Muscle of leg (tissue), 11 donors: ENCODE results near the gene ZNF106. TPM values are rescaled to one million over a fixed set of nuclear protein-coding genes. Genes with fewer than 3 reads are reported as not detected.

ENCODE experiments used
- DNase-seq: peaks from one replicate; pipeline ENCODE4 v3.0.0; 2013
- H3K27ac ChIP-seq: one replicate; pipeline ENCODE4 v1.5.1; 2013; ENCODE audit warnings: mild to moderate bottlenecking, low read length, control low read depth
- H3K27me3 ChIP-seq: one replicate; pipeline ENCODE4 v1.6.1; 2013; ENCODE audit warnings: low read length; ENCODE audit not compliant: control insufficient read depth, insufficient read depth
- H3K36me3 ChIP-seq: one replicate; pipeline ENCODE4 v1.6.1; 2013; ENCODE audit warnings: low read length; ENCODE audit not compliant: control insufficient read depth, insufficient read depth
- H3K4me1 ChIP-seq: one replicate; pipeline ENCODE4 v1.6.1; 2013; ENCODE audit warnings: low read length; ENCODE audit not compliant: control insufficient read depth, insufficient read depth
- H3K4me3 ChIP-seq: one replicate; pipeline ENCODE4 v1.5.1; 2013; ENCODE audit warnings: low read length, control low read depth
- H3K9me3 ChIP-seq: replicated peaks from 2 replicates; pipeline ENCODE4 v1.6.1; 2013; ENCODE audit warnings: low read depth, low read length; ENCODE audit not compliant: control insufficient read depth
- WGBS: methylation state at CpG from one replicate; pipeline ENCODE4 v1.1.5; 2013; ENCODE audit warnings: missing lambda C conversion rate; ENCODE audit not compliant: insufficient coverage; 5-methylcytosine and 5-hydroxymethylcytosine counted together
- polyA plus RNA-seq, 8 donors: library from polyadenylated mRNA; unstranded; fragments of 120-200 nt; gene quantifications; one replicate each; pipeline versions ENCODE4 v1.2.1 to v1.2.3, GENCODE V29; 2013; ENCODE audit warnings: inconsistent platforms in 1 of 8, low replicate concordance in 1 of 8; ENCODE audit not compliant: insufficient read length in 8 of 8, insufficient read depth in 1 of 8
- total RNA-seq: library from RNA; stranded (reverse); fragments of 120-200 nt; gene quantifications from one replicate; pipeline ENCODE4 v1.2.4, GENCODE V29; 2013

Gene ZNF106
- total and polyA plus RNA-seq, 9 donors = 148 to 308 (median 234) TPM

DNA sequence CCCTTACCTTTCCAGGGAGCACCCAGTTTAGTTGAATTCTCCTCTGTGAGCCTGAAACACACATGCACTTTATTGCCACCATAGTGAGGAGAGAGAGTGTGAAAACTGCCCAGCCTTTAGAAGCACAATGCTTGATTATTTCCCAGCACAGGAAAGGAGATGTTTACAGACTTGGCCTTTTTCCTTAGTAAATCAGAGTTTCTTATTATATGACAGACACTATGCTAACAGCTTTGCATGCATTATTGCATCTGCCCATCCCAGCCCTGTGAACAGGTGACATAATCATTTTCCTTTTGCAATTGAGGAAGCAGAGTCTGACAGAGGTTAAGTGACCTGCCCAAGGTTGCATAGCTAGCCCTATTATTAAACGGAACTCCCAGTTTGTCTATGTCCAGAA is 95.1 kb downstream of the ZNF106 start:
- H3K27me3 ChIP-seq = no peaks in the 10 kb centered on the region
- H3K9me3 ChIP-seq = no peaks in the 10 kb centered on the region
- H3K36me3 ChIP-seq = peaks cover 24% of the 10 kb centered on the region
- H3K27ac ChIP-seq = no peak overlapping the region
- WGBS = no CpG with 5 or more reads among the region's 1 CpG
- no peaks in the 10 kb centered on the region for H3K4me1 ChIP-seq
- no peak for DNase-seq
- H3K4me3 ChIP-seq = no peak overlapping the region

DNA sequence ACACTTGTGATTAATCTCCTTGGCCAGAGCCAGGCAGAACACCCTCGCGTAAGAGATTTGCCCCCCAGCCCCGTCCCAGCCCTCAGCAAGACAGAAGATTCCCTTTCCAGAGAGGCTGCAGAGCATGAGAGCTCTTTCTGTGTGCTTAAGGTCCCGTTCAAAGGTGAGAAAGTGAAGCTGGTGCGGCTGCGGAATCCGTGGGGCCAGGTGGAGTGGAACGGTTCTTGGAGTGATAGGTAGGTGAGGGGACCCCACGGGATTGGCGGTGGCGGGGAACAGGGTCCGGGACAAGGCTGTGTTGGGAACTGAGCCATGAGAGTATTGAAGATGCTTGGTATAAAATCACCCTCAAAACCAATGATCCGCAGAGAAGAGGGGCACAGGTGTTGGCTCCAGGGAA is 96.8 kb downstream of the ZNF106 start:
- 77% methylated on average over 9 of the region's 13 CpGs for WGBS
- DNase-seq = no peak
- H3K36me3 ChIP-seq = peaks cover 21% of the 10 kb centered on the region
- H3K9me3 ChIP-seq = no peaks in the 10 kb centered on the region
- H3K4me3 ChIP-seq = no peak overlapping the region
- H3K4me1 ChIP-seq = no peaks in the 10 kb centered on the region
- H3K27ac ChIP-seq = no peak overlapping the region
- H3K27me3 ChIP-seq = no peaks in the 10 kb centered on the region

DNA sequence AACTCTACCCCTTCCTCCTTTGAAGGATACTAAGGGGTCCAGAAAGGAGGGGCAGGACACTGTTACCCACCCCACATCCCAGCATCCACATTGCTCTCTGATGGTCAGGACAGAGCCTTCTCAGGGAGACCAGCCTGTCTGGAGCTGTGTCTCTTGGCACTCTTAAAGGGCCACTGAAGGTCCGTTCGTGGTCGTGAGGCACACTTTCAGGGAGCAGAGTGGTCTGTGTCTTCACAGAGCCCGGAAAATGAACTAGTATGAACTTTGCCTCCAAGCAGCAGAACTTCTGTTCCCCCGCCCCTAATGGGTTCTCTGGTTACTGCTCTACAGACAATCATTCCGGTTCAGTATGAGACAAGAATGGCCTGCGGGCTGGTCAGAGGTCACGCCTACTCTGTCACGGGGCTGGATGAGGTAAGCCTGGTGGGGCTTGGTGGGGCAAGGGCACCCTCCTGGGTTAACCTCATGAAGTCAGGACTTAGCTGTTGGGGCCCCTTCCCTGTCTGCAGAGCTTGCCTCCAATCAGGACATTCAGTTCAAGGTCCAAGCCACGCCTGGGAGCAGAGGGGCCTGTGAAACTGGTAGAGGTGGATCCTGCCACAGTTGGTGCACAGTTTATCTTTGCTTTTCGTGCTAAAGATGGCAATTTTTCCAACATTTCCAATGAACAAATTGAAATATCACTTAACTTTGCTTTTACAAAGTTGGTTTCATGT is 98.5 kb downstream of the ZNF106 start:
- Histone ChIP-seq H3K27me3 (no peaks in the 10 kb centered on the region), H3K9me3 (no peaks in the 10 kb centered on the region), H3K27ac (no peak overlapping the region), H3K4me3 (no peak overlapping the region), H3K36me3 (peaks cover 25% of the 10 kb centered on the region), H3K4me1 (peaks cover 4% of the 10 kb centered on the region)
- no peak for DNase-seq
- WGBS = 75% methylated on average over 9 of the region's 11 CpGs

DNA sequence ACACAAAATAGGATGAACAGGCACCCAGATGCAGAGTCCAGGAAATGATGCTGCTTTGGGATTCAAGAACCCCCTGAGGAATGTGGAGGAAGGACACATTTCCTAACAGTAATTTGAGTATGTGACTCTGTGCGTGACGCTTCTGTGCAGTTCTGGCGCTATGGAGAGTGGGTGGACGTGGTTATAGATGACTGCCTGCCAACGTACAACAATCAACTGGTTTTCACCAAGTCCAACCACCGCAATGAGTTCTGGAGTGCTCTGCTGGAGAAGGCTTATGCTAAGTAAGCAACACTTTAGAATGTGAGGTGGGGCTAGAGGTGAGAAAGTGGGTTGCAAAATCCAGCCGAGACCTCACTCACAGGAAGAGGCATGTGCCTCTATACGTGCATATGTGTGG is 103.3 kb downstream of the ZNF106 start:
- peaks cover 25% of the 10 kb centered on the region for H3K4me1 ChIP-seq
- H3K36me3 ChIP-seq = peaks cover 17% of the 10 kb centered on the region
- H3K9me3 ChIP-seq = no peaks in the 10 kb centered on the region
- H3K27me3 ChIP-seq = no peaks in the 10 kb centered on the region
- peak; percentile 30 for DNase-seq
- no peak overlapping the region for H3K4me3 ChIP-seq
- no peak overlapping the region for H3K27ac ChIP-seq
- WGBS = 91% methylated on average over 4 of the region's 8 CpGs

DNA sequence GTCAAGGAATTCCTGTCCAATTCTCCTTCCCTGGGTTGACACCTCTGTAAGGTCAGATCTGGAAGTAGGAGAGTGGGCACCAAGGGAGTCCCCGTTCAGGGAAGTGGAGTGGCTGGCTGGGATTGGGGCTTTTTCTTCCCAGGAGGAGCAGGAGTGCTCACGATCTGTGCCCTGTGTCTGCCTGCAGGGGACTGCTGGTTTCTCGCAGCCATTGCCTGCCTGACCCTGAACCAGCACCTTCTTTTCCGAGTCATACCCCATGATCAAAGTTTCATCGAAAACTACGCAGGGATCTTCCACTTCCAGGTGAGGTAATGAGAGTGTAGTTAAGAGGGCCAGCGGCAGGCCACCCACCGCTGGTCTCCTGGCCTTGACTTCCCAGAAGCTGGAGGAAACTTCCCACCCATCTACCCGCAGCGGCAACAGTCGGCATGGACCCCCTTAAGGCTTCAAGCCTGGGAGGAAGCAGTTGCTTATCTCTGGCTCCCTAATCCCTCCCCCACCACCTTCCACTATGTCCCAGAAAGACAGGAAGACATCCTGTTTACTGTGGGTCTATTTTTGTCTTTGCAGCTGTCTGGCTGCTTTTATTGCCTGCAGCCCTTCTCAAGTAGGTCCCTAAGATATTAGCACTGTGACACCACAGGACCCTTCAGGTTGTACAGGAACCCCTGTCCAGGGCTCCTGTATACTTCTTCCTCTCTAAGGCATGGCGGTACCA is 104.8 kb downstream of the ZNF106 start:
- no peaks in the 10 kb centered on the region for H3K9me3 ChIP-seq
- peaks cover 14% of the 10 kb centered on the region for H3K36me3 ChIP-seq
- H3K4me3 ChIP-seq = no peak overlapping the region
- H3K27ac ChIP-seq = peak overlapping the region; percentile 78
- H3K27me3 ChIP-seq = no peaks in the 10 kb centered on the region
- 67% methylated on average over 2 of the region's 12 CpGs for WGBS
- DNase-seq = peak; percentile 75
- peaks cover 25% of the 10 kb centered on the region for H3K4me1 ChIP-seq

DNA sequence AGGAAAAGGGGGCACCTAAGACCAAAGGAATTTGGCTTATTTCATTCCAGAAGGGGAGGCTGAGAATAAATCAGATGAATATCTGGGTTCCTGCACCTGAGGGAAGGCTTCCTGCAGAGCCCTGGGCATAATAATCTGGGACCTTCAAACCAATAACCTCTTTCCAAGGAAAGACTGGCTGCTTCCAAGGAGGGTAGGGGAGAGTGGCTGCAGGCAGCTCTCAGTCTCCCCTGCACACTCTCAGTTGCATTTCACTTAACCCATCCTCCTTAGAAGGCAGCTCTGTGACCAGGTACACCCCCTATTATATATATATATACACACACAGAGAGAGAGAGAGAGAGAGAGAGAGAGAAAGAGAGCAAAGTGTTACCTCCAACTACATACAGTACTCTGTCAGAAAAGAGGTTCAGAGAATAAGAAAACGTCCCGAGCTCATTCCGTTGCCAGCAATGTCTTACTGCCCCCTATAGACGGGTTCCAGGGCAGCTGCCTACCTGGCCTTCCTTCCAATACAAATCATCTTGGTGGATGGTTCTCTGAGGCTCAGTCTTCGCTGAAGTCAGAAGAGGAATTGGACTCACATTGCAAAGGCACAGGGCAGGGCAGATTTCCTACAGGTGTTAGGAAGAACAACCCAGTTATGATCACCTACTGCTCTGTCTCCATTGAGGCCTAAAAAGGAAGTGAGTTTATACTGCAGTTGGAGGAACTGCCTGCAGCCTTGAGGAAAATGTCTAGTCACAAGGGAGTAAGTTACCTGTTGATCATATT is 105.5 kb downstream of the ZNF106 start:
- H3K9me3 ChIP-seq = no peaks in the 10 kb centered on the region
- H3K27ac ChIP-seq = peak overlapping the region; percentile 78
- peaks cover 14% of the 10 kb centered on the region for H3K36me3 ChIP-seq
- peaks cover 25% of the 10 kb centered on the region for H3K4me1 ChIP-seq
- peak; percentile 17 for DNase-seq
- WGBS = 13% methylated on average over 4 of the region's 5 CpGs
- no peak overlapping the region for H3K4me3 ChIP-seq
- H3K27me3 ChIP-seq = no peaks in the 10 kb centered on the region

DNA sequence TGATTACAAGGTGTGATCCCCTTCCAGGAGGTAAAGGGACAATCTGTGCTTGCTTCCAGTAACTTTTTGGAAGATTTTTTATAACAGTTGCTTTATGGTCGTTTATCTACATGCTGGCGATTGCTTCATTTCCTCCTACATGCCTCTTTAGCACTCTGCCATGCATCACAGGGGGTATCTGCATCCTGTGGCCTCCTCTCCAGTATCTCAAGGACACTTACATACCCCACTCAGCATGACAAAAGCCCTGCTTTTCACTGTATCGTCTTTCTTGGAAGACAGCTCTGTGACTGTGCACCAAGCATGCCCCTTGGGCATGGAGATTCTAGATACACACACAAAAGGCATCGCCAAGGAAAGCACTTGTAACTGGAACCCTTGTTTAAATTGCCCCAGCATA is 106.3 kb downstream of the ZNF106 start:
- no peak for DNase-seq
- Histone ChIP-seq H3K36me3 (peaks cover 12% of the 10 kb centered on the region), H3K9me3 (no peaks in the 10 kb centered on the region), H3K4me1 (peaks cover 25% of the 10 kb centered on the region), H3K27me3 (no peaks in the 10 kb centered on the region), H3K4me3 (no peak overlapping the region), H3K27ac (no peak overlapping the region)
- WGBS = 64% methylated on average over 4 of the region's 4 CpGs

DNA sequence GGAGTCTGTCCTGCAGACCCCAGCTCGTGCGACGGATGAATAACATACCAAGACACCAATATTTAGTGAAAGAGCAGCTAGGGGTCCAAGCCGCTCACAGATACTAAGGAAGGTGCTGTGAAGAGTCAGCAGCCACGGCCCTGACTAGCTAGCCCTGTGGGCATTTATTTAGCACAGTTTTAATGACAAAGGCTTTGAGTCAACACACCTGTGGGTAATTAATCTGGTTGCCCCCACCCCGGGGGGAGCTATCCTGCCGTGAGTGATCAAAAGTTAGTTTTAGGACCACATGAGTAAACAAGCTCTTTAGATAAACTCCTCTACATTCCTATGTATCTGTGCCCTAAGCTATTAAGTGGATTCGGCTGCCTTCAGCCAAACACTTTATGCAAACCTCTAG is 112.9 kb downstream of the ZNF106 start:
- Histone ChIP-seq H3K27ac (no peak overlapping the region), H3K4me1 (peaks cover 2% of the 10 kb centered on the region)

DNA sequence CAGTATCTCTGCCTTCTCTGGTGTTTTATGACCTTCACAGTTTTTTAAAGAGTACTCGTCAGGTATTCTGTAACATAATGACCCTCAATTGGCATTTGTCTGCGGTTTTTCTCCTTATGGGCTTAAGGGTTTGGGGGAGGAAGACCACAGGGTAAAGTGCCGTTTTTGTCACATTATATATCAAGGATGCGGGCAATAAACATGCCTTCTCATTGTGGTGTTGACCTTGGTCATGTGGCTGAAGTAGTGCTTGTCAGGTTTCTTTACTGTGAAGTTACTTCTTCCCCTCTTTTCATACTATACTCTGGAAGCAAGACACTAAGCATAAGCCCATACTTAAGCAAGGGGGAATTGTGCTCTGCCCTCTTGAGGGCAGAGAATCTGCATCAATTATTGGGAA is 115.0 kb downstream of the ZNF106 start:
- Histone ChIP-seq H3K4me1 (peaks cover 2% of the 10 kb centered on the region), H3K36me3 (no peaks in the 10 kb centered on the region), H3K27ac (no peak overlapping the region), H3K4me3 (no peak overlapping the region), H3K27me3 (no peaks in the 10 kb centered on the region), H3K9me3 (peaks cover 3% of the 10 kb centered on the region)
- no CpG with 5 or more reads among the region's 4 CpGs for WGBS
- DNase-seq = no peak

More for the DNA sequence above, 112.9 kb downstream of the ZNF106 start:
- no peak for DNase-seq
- Histone ChIP-seq H3K4me3 (no peak overlapping the region), H3K36me3 (no peaks in the 10 kb centered on the region), H3K27me3 (no peaks in the 10 kb centered on the region), H3K9me3 (peaks cover 3% of the 10 kb centered on the region)
- 64% methylated on average over 3 of the region's 8 CpGs for WGBS

DNA sequence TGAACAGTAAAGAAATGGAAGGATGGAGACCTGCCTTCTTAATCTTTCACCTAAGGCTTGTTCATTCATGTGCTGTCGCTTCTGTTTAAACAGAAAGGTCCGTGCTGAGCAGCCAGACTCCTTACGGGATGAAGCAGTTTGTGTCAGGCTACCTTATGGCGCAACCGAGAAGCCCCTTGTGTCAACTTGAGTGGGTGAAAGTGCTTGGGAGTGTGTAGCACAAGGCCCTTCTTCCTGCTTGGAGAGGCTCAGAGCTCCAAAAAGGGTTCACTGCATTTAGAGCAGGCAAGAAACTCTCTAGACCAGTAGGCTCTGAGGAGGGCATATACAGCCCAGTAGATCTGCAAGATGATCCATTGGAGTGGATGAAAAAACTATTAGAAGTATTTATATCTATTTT is 115.7 kb downstream of the ZNF106 start:
- H3K4me3 ChIP-seq = no peak overlapping the region
- no peak for DNase-seq
- WGBS = 85% methylated on average over 4 of the region's 5 CpGs
- H3K4me1 ChIP-seq = peaks cover 2% of the 10 kb centered on the region
- H3K9me3 ChIP-seq = peaks cover 3% of the 10 kb centered on the region
- H3K27me3 ChIP-seq = no peaks in the 10 kb centered on the region
- no peaks in the 10 kb centered on the region for H3K36me3 ChIP-seq
- no peak overlapping the region for H3K27ac ChIP-seq
